ENCODE results near the gene SLC2A6. TPM values are rescaled to one million over a fixed set of nuclear protein-coding genes. Genes with fewer than 3 reads are reported as not detected.

Gene SLC2A6
- total and polyA plus RNA-seq, 11 donors = 1.8 to 10.4 (median 3.2) TPM

DNA sequence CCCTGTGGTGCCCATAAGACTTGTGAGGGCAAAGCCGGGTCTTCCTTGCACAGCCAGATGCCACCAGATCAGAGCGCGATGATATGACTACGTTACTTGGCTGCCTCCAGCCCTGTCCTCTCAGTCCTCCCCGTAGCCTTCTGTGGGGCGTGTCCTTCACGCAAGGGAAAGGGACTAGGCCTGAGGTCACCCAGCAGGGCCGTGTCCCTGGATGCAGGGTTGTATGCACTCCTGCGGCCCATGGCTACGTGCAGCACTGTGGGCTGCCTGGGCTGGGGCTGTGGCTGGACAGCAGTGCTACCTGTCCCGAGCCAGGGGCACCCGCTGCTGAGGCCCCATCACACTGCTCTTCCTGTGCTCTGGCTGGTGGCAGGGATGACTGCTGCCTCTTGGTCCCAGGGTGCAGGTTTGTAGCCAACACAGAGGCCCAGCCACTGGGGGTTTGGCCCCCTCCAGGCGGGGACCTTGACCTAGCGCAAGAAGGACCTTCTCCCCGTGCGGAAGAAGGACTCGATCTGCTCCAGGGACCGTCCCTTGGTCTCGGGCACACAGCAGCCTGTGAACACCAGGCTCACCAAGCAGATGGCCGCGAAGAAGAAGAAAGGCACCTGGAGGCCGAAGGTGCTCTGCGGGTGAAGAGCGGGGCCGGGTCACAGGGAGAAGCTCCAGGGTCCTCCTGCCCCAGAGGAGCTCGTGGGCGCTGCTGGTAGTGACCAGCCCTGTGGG lies 7.2 kb downstream of the SLC2A6 start:
- no peaks in the 10 kb centered on the region for H3K9me3 ChIP-seq
- DNase-seq = no peak
- no peak overlapping the region for H3K27ac ChIP-seq
- H3K4me3 ChIP-seq = no peak overlapping the region
- peaks cover 0 to 41% (median 0%) of the 10 kb centered on the region in 12 donors for H3K4me1 ChIP-seq
- no peak for ATAC-seq
- no peak for TF ChIP-seq POLR2A (IDR thresholded peaks at IDR 0.05)
- TF ChIP-seq, protein P1, sequence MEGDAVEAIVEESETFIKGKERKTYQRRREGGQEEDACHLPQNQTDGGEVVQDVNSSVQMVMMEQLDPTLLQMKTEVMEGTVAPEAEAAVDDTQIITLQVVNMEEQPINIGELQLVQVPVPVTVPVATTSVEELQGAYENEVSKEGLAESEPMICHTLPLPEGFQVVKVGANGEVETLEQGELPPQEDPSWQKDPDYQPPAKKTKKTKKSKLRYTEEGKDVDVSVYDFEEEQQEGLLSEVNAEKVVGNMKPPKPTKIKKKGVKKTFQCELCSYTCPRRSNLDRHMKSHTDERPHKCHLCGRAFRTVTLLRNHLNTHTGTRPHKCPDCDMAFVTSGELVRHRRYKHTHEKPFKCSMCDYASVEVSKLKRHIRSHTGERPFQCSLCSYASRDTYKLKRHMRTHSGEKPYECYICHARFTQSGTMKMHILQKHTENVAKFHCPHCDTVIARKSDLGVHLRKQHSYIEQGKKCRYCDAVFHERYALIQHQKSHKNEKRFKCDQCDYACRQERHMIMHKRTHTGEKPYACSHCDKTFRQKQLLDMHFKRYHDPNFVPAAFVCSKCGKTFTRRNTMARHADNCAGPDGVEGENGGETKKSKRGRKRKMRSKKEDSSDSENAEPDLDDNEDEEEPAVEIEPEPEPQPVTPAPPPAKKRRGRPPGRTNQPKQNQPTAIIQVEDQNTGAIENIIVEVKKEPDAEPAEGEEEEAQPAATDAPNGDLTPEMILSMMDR (IDR thresholded peaks at IDR 0.05) = no peak
- intact Hi-C loops (cut with DNase I) = no loop called here
- H3K27me3 ChIP-seq = no peaks in the 10 kb centered on the region
- WGBS, 4 donors = 84 to 91% (median 88%) methylated on average over 15 to 27 of the region's 27 CpGs
- H3K36me3 ChIP-seq = peaks cover 0 to 50% (median 3%) of the 10 kb centered on the region in 9 donors

DNA sequence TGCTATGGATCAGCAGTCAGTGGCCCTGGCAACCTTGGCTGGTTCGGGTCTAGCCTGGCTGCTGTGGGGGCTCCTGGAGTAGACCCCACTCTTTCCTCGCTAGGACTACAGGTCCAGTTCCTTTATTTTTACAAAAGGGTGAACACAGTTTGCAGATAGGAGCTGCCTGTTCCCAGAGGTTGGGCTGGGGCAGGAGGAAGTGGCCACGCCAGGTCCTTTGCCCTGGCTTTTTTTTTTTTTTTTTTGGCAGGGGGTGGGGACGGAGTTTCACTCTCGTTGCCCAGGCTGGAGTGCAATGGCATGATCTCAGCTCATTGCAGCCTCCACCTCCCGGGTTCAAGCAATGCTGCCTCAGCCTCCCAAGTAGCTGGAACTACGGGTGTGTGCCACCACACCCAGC lies 7.9 kb downstream of the SLC2A6 start:
- intact Hi-C loops (cut with DNase I) = no loop called here
- Histone ChIP-seq H3K4me1 (peaks cover 0 to 34% (median 0%) of the 10 kb centered on the region in 12 donors), H3K36me3 (peaks cover 0 to 49% (median 6%) of the 10 kb centered on the region in 9 donors), H3K27me3 (no peaks in the 10 kb centered on the region), H3K9me3 (no peaks in the 10 kb centered on the region), H3K4me3 (no peak overlapping the region), H3K27ac (no peak overlapping the region)
- TF ChIP-seq, protein P1 (IDR thresholded peaks at IDR 0.05) = no peak
- no peak for TF ChIP-seq POLR2A (IDR thresholded peaks at IDR 0.05)
- WGBS, 4 donors = 83 to 91% (median 86%) methylated on average over 7 of the region's 7 CpGs
- no peak for DNase-seq
- ATAC-seq = no peak

DNA sequence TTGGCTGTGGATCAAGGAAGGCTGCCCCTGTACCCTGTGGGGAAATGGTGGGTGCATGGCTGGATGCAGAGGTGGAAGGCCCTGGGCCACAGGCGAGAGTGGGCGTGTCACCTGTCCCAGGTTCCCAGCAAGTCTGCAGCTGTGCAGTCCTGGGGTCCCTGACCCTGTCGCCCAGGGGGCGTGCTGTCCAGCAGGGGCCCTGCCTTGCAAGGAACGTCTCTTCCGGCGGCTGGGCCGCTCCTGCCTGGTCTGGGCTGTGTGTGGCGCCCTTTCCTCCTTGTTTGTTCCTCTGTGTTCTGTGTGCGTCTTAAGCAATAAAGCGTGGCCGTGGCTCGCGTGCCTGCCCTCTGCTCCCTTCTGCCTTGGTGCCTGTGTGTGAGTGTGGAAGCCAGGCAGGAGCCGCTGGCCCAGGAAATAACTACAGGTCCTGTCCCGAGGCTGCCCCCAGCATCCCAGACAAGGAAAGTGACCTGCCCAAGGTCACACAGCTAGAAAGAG lies 8.4 kb downstream of the SLC2A6 start:
- Histone ChIP-seq H3K4me3 (no peak overlapping the region), H3K36me3 (peaks cover 0 to 45% (median 10%) of the 10 kb centered on the region in 9 donors), H3K4me1 (peaks cover 0 to 30% (median 0%) of the 10 kb centered on the region in 12 donors), H3K27me3 (no peaks in the 10 kb centered on the region), H3K27ac (no peak overlapping the region), H3K9me3 (no peaks in the 10 kb centered on the region)
- intact Hi-C loops (cut with DNase I) = no loop called here
- no peak for TF ChIP-seq POLR2A (IDR thresholded peaks at IDR 0.05)
- TF ChIP-seq, protein P1 (IDR thresholded peaks at IDR 0.05) = no peak
- DNase-seq (no peak), ATAC-seq (no peak)
- WGBS, 4 donors = 83 to 91% (median 86%) methylated on average over 11 to 16 of the region's 16 CpGs

DNA sequence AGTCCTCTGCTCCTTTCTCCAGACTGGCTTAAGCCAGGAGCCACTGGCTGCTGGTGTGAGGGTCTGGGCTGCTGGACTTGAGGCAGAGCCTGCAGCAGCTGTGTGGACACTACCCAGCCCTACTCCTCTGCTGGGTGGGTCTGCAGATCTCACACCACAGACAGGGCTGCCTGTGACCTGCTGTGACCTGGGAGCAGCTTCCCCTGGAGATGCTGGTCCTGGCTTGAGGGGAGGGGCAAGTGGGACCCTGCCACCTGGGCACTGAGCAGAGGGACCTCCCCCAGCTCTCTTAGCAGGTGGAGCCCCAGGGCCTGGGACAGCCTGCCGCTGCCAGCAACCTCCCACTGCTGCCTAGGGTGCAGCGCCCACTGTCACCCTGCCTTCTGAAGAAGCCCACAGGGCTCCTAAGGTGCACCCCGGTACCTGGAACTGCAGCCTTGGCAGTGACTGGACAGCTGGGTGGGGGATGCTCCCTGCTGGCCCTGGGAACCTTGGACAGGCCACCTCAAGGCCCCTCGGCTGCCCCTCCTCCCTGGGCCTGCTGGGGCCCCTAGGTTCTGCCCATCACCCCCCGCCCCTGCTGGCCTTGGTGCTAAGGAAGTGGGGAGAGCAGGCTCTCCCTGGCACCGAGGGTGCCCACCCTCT lies 10.0 kb downstream of the SLC2A6 start:
- DNase-seq (no peak), ATAC-seq (no peak)
- Histone ChIP-seq H3K4me1 (peaks cover 0 to 16% (median 0%) of the 10 kb centered on the region in 12 donors), H3K27me3 (no peaks in the 10 kb centered on the region), H3K9me3 (no peaks in the 10 kb centered on the region), H3K36me3 (peaks cover 0 to 32% (median 8%) of the 10 kb centered on the region in 9 donors), H3K27ac (no peak overlapping the region), H3K4me3 (no peak overlapping the region)
- intact Hi-C loops (cut with DNase I) = loop anchor here in 1 of 10 donors (10.0 kb wide), 1 partner anchor 54 kb away; the partner anchor contains the start of gene REXO4
- TF ChIP-seq POLR2A (IDR thresholded peaks at IDR 0.05) = no peak
- TF ChIP-seq, protein P1 (IDR thresholded peaks at IDR 0.05) = no peak
- 88 to 100% (median 94%) methylated on average over 2 to 6 of the region's 6 CpGs for WGBS, 4 donors

Data from heart left ventricle (tissue), 16 donors.